Measurements from ENCODE around the gene SAXO1.

DNA sequence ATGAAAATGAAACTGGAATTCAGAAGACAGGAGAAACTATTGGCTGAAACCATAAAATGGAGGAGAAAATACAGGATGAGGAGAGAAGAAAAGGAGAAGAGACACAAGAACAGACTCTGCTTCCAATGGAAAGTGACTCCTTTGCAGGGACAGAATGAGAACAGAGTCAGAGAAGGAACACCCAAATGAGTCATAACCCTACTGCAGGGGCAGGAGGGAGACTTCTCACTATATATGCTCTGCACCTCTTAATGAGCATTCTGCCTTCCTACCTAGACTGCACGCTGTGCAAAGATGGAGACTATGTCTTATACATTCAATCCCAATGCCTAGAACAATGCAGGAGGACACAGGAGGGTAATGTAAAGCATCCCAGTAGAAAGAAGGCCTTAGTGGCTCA lies 2.1 kb downstream of the SAXO1 start:
- TF ChIP-seq, protein P1, sequence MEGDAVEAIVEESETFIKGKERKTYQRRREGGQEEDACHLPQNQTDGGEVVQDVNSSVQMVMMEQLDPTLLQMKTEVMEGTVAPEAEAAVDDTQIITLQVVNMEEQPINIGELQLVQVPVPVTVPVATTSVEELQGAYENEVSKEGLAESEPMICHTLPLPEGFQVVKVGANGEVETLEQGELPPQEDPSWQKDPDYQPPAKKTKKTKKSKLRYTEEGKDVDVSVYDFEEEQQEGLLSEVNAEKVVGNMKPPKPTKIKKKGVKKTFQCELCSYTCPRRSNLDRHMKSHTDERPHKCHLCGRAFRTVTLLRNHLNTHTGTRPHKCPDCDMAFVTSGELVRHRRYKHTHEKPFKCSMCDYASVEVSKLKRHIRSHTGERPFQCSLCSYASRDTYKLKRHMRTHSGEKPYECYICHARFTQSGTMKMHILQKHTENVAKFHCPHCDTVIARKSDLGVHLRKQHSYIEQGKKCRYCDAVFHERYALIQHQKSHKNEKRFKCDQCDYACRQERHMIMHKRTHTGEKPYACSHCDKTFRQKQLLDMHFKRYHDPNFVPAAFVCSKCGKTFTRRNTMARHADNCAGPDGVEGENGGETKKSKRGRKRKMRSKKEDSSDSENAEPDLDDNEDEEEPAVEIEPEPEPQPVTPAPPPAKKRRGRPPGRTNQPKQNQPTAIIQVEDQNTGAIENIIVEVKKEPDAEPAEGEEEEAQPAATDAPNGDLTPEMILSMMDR (IDR thresholded peaks at IDR 0.05): no peak
- no peak for TF ChIP-seq POLR2A (IDR thresholded peaks at IDR 0.05)
